ENCODE measurements around the gene PAM.

Gene PAM

DNA sequence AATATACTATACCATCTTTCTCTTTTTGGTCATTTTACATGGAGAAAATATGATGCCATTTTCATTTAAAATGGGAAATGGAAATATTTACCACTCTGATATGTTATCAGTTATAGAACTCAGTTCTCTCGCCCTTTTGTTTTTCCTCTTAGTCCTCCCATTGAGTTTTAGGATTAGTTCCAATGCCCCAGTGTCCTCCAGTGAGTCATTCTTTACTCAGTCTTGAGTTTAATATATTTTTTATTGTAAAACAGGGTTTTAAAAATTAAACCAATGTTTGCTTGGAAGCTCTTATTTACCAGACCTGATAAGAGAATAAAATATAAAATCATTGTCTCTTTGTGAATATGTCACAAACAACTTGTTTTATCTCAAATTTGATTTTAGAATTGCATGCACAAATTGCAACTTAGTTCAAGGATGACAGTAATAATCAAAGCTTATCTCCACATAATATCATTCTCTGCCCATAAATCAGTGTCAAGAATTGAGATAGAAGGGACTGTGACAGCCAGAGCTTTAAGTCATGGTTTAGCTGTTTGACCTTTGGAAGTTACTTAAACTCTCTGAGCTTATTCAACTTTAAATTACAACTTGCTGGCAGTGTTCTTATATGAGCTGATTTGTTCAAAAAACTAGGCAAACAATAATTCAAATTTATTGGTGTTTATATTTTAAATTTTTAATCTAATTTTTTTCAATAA lies 166.4 kb downstream of the PAM start:
- DNase-seq (no peak), ATAC-seq (replicated peaks) (no peak)
- Mint-ChIP-seq H3K4me1 (ENCODE audit: low read depth in 2 of 2) (no peaks in the 10 kb centered on the region), H3K4me3 (no peak overlapping the region), H3K27ac (no peak overlapping the region), H3K36me3 (ENCODE audit: insufficient read depth) (peaks cover 8% of the 10 kb centered on the region), H3K27me3 (no peaks in the 10 kb centered on the region), H3K9me3 (no peaks in the 10 kb centered on the region)

DNA sequence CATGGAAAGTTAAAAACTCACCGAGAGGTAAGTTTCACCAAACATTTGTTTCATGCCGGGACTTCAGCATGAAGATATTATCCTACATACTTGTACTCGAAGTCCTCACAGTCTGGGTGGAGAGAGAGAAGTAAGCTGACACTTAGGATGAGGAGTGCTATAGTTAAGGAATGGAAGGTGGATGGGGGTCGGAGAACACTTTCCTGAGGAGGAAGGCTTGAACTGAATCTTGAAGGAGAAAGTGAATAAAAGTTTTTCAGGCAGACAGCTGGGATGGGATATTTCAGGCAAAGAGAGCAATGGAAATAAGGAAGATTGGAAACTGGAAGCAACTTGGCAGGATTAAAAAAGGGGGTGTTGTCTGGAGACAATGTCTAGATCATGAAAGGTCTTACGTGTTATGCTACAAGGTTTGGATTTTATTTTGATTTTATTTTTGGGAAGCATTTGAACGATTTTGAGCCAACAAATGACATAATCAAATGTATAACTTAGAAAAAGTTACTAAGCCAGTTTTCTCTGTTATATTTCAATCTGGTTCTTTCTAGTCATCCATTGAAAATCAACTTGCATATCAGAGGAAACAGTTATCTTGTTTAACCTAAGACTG lies 167.1 kb downstream of the PAM start:
- Mint-ChIP-seq H3K27me3 (no peaks in the 10 kb centered on the region), H3K36me3 (ENCODE audit: insufficient read depth) (peaks cover 12% of the 10 kb centered on the region), H3K4me1 (ENCODE audit: low read depth in 2 of 2) (no peaks in the 10 kb centered on the region), H3K9me3 (no peaks in the 10 kb centered on the region), H3K27ac (no peak overlapping the region), H3K4me3 (no peak overlapping the region)
- DNase-seq (no peak), ATAC-seq (replicated peaks) (no peak)

DNA sequence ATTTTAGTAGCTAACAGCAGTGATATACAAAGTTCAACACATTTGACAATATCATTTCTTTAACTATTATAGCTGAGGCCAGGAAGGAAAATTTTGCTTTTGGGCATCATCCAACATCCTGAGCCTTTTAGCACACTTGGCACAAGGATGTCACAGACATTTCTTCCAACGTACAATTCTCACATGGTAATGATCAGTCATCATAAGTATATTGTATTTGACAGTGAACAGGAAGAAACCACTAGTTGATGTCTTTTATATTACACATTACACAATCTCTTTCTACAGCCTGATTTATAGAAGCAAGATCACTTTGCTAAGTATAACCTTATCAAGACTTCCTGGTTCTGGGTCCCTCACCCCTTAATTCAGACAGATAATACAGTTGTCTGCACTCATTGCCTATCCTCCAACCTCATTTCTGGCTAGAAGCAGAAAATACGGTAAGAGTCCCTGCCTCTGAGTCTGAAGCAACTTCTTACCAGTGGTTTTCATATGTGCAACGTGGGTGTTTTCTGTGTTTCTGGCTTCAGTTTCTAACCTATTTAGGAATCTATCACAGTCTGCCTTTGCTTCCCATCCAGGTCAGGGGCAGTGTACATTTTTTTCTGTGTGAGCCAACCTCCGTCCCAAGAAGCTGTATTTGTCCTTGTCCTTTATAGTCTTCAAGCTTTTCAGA lies 167.8 kb downstream of the PAM start:
- no peak overlapping the region for H3K27ac Mint-ChIP-seq
- H3K4me1 Mint-ChIP-seq (ENCODE audit: low read depth in 2 of 2), result no peaks in the 10 kb centered on the region
- DNase-seq (no peak), ATAC-seq (replicated peaks) (no peak)
- H3K9me3 Mint-ChIP-seq, result no peaks in the 10 kb centered on the region
- H3K36me3 Mint-ChIP-seq (ENCODE audit: insufficient read depth), result peaks cover 12% of the 10 kb centered on the region
- H3K4me3 Mint-ChIP-seq, result no peak overlapping the region
- H3K27me3 Mint-ChIP-seq, result no peaks in the 10 kb centered on the region

DNA sequence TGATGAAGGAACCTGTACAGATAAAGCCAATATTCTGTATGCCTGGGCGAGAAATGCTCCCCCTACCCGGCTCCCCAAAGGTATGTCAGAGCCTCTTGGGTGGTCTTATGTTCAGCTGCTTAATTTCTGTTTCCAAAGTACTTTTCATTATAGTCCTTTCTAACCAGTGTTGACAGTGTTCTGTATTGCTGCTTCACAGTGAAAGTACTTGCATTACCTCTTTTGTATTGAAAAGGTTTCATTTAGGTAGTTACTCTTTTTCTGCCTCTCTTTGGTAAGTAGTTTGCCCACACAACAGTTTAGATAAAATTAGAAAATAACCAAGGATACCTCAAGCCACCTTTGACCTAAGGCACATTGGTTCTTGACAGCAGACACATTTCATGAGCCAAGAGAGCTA lies 169.9 kb downstream of the PAM start:
- Mint-ChIP-seq H3K36me3 (ENCODE audit: insufficient read depth) (peaks cover 12% of the 10 kb centered on the region), H3K4me3 (no peak overlapping the region), H3K27me3 (no peaks in the 10 kb centered on the region), H3K4me1 (ENCODE audit: low read depth in 2 of 2) (no peaks in the 10 kb centered on the region), H3K9me3 (no peaks in the 10 kb centered on the region), H3K27ac (no peak overlapping the region)
- ATAC-seq (replicated peaks) (no peak), DNase-seq (no peak)

DNA sequence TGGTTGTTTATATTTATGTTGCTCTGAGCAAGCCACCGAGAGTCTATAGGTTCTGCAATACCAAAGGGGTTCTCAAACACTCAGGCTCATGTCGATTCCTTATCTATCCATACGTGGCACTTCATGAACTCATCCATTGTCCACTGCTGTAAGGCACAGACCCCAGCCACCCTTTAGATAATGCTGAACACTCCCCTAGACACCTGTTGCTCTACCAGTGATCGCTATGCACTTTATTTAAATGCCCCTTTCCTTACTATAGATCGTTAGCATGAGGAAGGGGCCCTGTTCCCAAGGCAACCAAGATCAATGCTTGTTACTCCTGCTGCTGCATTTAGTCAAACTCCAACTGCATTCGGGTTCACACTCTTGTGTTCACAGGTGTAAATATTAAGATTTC lies 171.9 kb downstream of the PAM start:
- Mint-ChIP-seq H3K9me3 (no peaks in the 10 kb centered on the region), H3K36me3 (ENCODE audit: insufficient read depth) (peaks cover 12% of the 10 kb centered on the region), H3K4me3 (no peak overlapping the region), H3K27ac (no peak overlapping the region), H3K4me1 (ENCODE audit: low read depth in 2 of 2) (no peaks in the 10 kb centered on the region), H3K27me3 (no peaks in the 10 kb centered on the region)
- ATAC-seq (replicated peaks), result no peak
- DNase-seq, result no peak

DNA sequence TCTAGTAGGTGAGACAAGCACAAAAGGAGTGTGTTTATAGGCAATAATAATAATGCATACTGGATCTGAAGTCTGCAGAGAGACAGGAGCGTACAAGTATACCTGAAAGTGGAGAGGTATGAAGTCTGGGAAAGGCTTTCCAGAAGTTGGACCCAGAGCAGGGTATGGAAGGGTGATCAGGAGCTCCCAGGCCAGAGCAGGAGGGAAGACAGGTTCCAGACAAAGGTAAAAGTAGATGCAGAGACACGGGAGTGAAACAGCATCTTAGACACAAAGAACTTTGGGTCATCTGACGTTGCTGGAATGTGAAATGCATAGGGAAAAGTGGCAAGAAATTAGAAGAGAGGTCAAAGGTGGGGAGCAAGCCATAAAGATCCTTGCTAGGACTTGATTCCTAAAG lies 175.1 kb downstream of the PAM start:
- ATAC-seq (replicated peaks), result no peak
- peaks cover 7% of the 10 kb centered on the region for H3K36me3 Mint-ChIP-seq (ENCODE audit: insufficient read depth)

DNA sequence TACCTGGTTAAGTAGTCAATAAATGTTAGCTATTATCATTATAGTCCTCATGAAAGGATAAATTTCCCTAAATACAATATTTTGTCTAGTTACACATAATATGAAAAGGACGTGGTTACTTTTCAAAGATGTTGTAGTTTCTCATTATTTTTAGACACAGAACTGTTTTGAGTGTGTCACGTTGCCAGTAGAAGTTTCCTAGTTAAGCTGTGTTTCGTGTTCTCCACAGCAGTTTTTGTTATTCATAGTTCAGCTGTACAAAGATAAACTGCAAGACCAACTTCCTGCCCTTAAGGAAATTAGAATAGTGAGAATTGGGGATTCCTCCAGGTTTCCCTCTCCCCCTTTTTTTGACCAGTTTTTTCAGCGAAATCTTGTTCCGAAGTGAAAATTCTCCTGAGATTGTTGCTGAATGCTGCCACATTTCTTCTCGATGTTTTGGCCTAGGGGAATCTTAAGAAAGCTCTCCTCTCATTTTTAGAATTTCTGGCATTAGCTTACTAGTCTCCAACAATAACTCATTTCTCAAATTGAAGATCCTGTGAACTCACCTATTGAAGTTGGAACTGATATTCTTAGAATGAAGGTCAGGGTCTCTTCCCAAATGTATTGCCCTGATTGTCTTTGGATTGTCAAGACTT lies 176.1 kb downstream of the PAM start:
- Mint-ChIP-seq H3K36me3 (ENCODE audit: insufficient read depth) (peaks cover 3% of the 10 kb centered on the region), H3K4me3 (no peak overlapping the region), H3K27me3 (no peaks in the 10 kb centered on the region), H3K4me1 (ENCODE audit: low read depth in 2 of 2) (peaks cover 0 to 9% of the 10 kb centered on the region in 2 donors), H3K27ac (peak overlapping the region in 1 of 2 donors; percentile 38), H3K9me3 (no peaks in the 10 kb centered on the region)
- DNase-seq, result no peak
- ATAC-seq (replicated peaks), result no peak

More for the DNA sequence above, 175.1 kb downstream of the PAM start:
- Mint-ChIP-seq H3K27me3 (no peaks in the 10 kb centered on the region), H3K27ac (no peak overlapping the region), H3K4me3 (no peak overlapping the region), H3K4me1 (ENCODE audit: low read depth in 2 of 2) (peaks cover 0 to 9% of the 10 kb centered on the region in 2 donors), H3K9me3 (no peaks in the 10 kb centered on the region)
- DNase-seq, result no peak

DNA sequence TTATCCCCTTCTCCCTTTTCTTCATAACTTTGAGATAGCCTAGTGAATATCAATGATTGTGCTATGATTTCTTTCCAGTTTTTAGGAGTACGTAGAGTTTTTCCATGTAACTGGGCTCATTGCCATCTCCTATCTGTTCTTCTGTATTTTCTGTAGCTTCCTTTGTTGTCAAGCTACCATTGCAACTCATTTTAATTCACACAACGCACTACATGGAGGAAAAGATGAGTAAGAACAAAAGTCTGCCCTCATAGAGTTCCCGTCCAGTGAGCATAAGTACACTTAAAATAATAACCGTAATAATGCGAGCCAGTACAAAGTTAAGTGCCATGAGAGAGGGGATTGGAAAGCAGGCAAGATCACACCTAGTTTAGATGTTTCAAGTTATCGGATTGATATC lies 177.7 kb downstream of the PAM start:
- H3K27me3 Mint-ChIP-seq, result no peaks in the 10 kb centered on the region
- H3K4me1 Mint-ChIP-seq (ENCODE audit: low read depth in 2 of 2), result peaks cover 0 to 9% of the 10 kb centered on the region in 2 donors
- H3K4me3 Mint-ChIP-seq, result no peak overlapping the region
- ATAC-seq (replicated peaks) (no peak), DNase-seq (no peak)
- H3K36me3 Mint-ChIP-seq (ENCODE audit: insufficient read depth), result no peaks in the 10 kb centered on the region
- no peak overlapping the region for H3K27ac Mint-ChIP-seq
- H3K9me3 Mint-ChIP-seq, result no peaks in the 10 kb centered on the region

DNA sequence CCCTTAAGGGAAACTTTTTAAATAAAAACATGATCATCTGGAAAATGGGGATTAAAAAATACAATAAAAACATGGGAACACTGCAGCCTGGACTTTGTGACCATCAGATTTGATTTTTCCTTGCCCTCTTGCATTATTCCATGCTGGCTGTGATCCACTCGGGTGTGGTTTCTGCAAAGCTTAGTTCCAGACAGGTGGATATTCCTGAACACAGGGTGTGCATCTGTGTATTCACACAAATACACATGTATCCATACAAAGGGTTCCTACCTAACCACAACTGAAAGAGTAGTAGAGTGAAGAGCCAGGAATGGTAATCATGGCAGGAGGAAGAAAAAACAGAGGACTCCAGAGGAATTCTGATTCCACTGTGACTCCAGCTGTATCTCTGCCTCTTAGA lies 178.2 kb downstream of the PAM start:
- no peaks in the 10 kb centered on the region for H3K27me3 Mint-ChIP-seq
- H3K36me3 Mint-ChIP-seq (ENCODE audit: insufficient read depth), result no peaks in the 10 kb centered on the region
- H3K9me3 Mint-ChIP-seq, result no peaks in the 10 kb centered on the region
- ATAC-seq (replicated peaks) (no peak), DNase-seq (no peak)
- no peak overlapping the region for H3K27ac Mint-ChIP-seq
- no peak overlapping the region for H3K4me3 Mint-ChIP-seq
- H3K4me1 Mint-ChIP-seq (ENCODE audit: low read depth in 2 of 2), result peaks cover 0 to 9% of the 10 kb centered on the region in 2 donors

DNA sequence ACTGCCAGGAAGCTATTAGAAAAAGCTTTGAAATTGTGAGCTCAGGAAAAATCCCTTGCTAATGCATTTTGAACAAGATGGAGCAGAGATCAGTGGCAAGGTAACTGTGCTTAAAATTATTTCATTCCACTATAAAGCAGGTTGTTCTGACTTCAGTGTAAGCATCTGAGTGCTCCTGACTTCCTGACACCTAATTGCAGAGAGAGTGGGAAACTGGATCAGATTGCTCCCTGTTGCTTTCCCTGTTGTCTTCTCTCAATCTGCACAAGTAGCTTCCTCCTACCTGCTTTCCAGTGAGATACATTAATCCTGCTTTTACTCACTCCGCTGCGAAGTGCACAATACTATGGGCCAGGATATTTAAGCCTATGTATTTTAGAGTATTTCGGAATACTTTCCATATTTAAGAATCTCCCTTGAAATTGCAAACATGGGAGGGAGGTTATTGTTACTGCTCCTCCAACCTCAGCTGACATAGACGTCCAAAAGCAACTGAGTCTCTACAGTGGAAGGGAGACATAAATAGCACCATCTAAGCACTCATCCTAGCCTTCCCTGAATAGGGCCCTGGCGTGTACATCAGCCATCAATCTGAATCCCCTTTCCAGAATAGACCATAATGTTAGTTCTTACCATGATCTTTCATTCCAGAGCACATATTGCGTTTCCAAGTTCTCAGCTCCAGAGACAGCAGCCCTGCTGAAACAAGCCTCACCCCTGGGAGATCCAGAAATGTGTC lies 178.8 kb downstream of the PAM start:
- Mint-ChIP-seq H3K9me3 (no peaks in the 10 kb centered on the region), H3K4me1 (ENCODE audit: low read depth in 2 of 2) (peaks cover 0 to 9% of the 10 kb centered on the region in 2 donors), H3K36me3 (ENCODE audit: insufficient read depth) (no peaks in the 10 kb centered on the region), H3K27ac (no peak overlapping the region), H3K4me3 (no peak overlapping the region), H3K27me3 (no peaks in the 10 kb centered on the region)
- no peak for DNase-seq
- no peak for ATAC-seq (replicated peaks)

DNA sequence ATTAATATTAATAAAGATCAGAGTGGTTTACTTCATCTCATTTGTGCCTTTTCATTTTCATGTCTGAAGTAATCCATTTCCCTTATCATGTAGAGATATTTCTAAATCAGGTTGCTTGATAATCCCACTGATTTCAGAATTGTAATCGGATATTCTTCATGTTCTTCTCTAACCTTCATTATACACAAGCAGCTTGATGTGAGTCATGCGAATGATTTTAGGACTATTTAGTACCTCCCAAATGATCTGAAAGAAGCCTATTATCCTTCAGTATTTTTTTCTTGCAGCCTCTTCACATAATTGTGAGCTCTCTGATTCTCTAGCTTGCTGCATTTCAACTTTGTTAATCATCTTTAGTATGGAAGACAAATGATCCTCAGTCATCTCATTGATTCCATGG lies 182.8 kb downstream of the PAM start:
- no peaks in the 10 kb centered on the region for H3K36me3 Mint-ChIP-seq (ENCODE audit: insufficient read depth)
- H3K27ac Mint-ChIP-seq, result no peak overlapping the region
- H3K4me1 Mint-ChIP-seq (ENCODE audit: low read depth in 2 of 2), result peaks cover 0 to 6% of the 10 kb centered on the region in 2 donors
- no peaks in the 10 kb centered on the region for H3K9me3 Mint-ChIP-seq
- no peak for ATAC-seq (replicated peaks)
- H3K4me3 Mint-ChIP-seq, result no peak overlapping the region
- DNase-seq, result no peak
- no peaks in the 10 kb centered on the region for H3K27me3 Mint-ChIP-seq

DNA sequence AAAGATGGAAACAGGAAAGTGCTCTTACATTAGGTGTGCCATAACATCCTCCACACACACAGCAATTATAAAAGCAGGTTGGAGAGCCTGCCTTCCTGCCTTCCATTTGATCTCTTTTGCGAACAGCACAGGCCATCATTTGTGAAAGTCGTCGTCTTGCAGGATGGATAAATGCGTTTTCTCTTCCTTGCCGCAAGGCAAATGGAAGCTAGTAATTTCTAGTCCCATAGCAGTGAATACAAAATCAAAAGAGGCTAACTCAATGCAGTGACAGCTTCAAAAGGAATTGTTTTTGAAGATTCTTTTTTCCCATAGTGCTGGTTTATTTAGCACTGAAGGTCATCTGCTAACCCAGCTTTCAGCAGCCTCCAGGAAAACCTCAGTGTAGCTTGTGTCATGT lies 186.0 kb downstream of the PAM start:
- no peaks in the 10 kb centered on the region for H3K4me1 Mint-ChIP-seq (ENCODE audit: low read depth in 2 of 2)
- H3K4me3 Mint-ChIP-seq, result no peak overlapping the region
- ATAC-seq (replicated peaks) (no peak), DNase-seq (no peak)
- no peaks in the 10 kb centered on the region for H3K36me3 Mint-ChIP-seq (ENCODE audit: insufficient read depth)
- no peaks in the 10 kb centered on the region for H3K27me3 Mint-ChIP-seq
- H3K27ac Mint-ChIP-seq, result no peak overlapping the region
- no peaks in the 10 kb centered on the region for H3K9me3 Mint-ChIP-seq

DNA sequence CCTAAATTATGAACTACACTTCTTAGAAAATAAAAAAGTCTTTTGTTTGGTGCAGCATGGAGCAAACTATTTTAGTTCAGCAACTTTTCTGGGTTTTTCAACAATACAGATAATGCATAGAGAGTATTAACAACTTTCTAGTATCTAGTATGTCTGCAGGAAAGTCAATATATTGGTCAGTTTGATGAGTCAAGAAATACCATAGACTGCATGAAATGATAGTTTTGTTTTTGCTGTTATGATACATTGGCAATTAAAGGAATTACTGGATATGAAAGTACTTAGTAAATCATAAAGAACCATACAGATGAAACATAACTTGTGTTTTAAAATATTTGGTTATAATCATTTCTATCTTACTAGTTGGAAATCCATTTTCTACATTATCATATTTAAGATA lies 191.3 kb downstream of the PAM start:
- H3K27ac Mint-ChIP-seq, result no peak overlapping the region
- no peaks in the 10 kb centered on the region for H3K27me3 Mint-ChIP-seq
- H3K4me3 Mint-ChIP-seq, result no peak overlapping the region
- no peaks in the 10 kb centered on the region for H3K9me3 Mint-ChIP-seq
- no peak for DNase-seq
- H3K36me3 Mint-ChIP-seq (ENCODE audit: insufficient read depth), result peaks cover 11% of the 10 kb centered on the region
- ATAC-seq (replicated peaks), result no peak
- H3K4me1 Mint-ChIP-seq (ENCODE audit: low read depth in 2 of 2), result peaks cover 0 to 2% of the 10 kb centered on the region in 2 donors
